ENCODE data around the gene CEP295NL.
A peak's percentile ranks its signal among the peaks of the same experiment; 100 is the strongest.

The CEP295NL gene

DNA sequence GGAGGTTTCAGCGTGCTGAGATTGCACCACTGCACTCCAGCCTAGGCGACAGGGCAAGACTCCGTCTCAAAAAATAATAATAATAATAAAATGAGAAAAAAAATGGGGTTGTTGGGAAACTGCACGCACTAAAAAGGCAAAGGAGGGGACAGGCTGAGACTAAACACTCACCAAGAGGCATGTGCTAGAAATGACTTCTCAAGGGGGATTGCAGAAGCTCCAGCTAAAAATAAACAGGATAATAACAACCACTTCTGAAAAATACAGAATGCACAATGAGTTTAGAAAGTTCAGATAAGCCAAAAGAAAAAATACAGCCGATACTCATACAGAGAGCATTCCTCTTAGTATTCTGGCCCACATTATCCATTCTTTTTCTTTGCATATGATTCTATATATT, 37.3 kb upstream of the CEP295NL start:
- H3K27me3 ChIP-seq (ENCODE audit: insufficient read depth, low read length), result no peaks in the 10 kb centered on the region
- no peaks in the 10 kb centered on the region for H3K36me3 ChIP-seq (ENCODE audit: insufficient read depth, low read length)
- 80% methylated on average over 3 of the region's 5 CpGs for WGBS
- no peaks in the 10 kb centered on the region for H3K9me3 ChIP-seq (ENCODE audit: insufficient read depth, low read depth, low read length)
- no peak overlapping the region for H3K4me3 ChIP-seq (ENCODE audit: low read length)
- H3K9ac ChIP-seq (ENCODE audit: low read depth, low read length), result no peak overlapping the region
- H3K27ac ChIP-seq (ENCODE audit: low read depth, low read length), result no peak overlapping the region
- H3K4me1 ChIP-seq (ENCODE audit: insufficient read depth, low read length), result no peaks in the 10 kb centered on the region

DNA sequence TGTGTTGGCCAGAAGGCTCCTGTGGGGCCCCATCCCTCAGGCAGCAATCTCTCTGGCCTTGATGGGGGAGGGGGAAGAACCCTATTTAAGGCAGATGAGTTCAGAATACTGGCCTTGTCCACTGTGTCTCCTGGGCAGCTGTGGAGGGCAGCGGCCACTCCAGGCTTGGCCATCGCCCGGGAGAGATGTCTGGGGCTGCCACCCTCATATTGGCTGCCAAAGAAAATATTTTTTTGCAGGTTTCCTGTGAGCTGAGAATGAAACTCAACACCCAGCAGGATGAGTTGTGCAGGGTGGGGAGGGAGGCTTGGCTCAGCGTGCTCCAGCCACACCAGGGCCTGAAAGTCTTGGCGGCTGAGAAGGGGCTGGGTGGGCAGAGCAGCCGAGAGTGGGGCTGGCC, 36.6 kb upstream of the CEP295NL start:
- H3K9me3 ChIP-seq (ENCODE audit: insufficient read depth, low read depth, low read length), result no peaks in the 10 kb centered on the region
- 92% methylated on average over 6 of the region's 6 CpGs for WGBS
- H3K27ac ChIP-seq (ENCODE audit: low read depth, low read length), result no peak overlapping the region

DNA sequence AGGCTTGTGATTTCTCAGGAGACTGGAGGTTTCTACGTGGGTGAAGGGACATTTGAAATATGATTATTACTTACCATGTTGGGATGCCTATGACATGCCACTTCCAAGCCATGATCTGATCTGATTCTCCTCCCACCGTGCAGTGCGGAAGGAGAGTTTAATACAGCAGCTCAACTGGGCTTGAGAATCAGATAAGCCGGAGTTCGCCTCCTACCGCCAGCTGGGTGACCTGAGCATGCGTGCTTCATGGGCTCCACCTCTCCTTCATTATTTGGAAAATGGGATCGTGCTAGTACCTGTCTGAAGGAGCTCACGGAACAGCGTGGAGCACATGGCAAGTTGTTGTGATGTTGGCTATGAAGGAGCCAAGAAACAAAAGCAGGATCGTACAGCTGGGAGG, 34.6 kb upstream of the CEP295NL start:
- 85% methylated on average over 11 of the region's 11 CpGs for WGBS
- Histone ChIP-seq H3K27me3 (ENCODE audit: insufficient read depth, low read length) (no peaks in the 10 kb centered on the region), H3K4me3 (ENCODE audit: low read length) (no peak overlapping the region), H3K9ac (ENCODE audit: low read depth, low read length) (no peak overlapping the region), H3K9me3 (ENCODE audit: insufficient read depth, low read depth, low read length) (no peaks in the 10 kb centered on the region), H3K27ac (ENCODE audit: low read depth, low read length) (no peak overlapping the region), H3K4me1 (ENCODE audit: insufficient read depth, low read length) (peaks cover 12% of the 10 kb centered on the region; the same call in 1 of the 2 replicates), H3K36me3 (ENCODE audit: insufficient read depth, low read length) (no peaks in the 10 kb centered on the region)

More for the DNA sequence above, 36.6 kb upstream of the CEP295NL start:
- no peaks in the 10 kb centered on the region for H3K27me3 ChIP-seq (ENCODE audit: insufficient read depth, low read length)
- H3K36me3 ChIP-seq (ENCODE audit: insufficient read depth, low read length), result no peaks in the 10 kb centered on the region
- H3K9ac ChIP-seq (ENCODE audit: low read depth, low read length), result no peak overlapping the region
- peaks cover under 1% of the 10 kb centered on the region; the same call in 1 of the 2 replicates for H3K4me1 ChIP-seq (ENCODE audit: insufficient read depth, low read length)
- no peak overlapping the region for H3K4me3 ChIP-seq (ENCODE audit: low read length)

DNA sequence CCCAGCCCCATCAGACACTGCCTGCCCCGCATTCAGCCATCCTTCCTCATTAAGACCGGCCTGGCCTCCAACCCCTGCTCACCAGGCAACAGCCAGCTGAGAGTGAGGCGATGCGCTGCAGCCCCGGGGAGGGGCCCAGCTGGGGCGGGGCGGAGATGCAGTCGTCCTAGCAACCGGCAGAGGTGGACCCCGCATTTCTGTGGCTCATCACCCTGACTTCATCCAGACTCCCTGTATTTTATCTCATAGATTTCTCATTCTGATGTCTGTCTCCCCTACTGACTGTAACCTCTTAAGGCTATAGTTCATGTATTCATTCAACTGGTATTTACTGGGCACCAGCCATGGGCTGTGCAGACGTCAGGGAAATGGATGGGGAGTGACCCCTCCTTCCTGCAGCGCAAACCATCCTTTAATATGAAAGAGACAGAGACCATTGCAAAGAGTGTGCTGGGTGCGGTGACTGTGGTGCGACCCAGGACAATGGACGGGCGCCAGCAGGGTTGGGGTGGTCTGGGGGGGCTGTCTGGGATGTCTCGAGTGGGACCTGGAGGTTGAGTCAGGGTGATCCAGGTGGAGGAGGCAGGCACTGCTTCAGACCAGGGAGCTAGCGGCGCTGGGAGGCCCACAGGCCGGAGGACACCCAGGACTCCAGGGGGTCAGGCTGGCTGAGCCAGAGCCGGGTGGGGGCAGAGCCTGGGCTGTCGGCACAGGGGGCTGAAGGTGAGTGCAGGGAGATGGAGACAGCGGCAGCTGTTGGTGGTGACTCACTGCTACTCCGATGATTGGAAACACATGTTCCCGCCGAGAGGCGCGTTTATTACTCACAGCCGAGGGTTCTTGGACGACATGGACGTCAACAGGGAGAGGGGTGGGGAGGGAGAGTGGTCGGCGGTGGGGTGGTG, 32.7 kb upstream of the CEP295NL start:
- H3K27ac ChIP-seq (ENCODE audit: low read depth, low read length), result no peak overlapping the region
- no peaks in the 10 kb centered on the region for H3K36me3 ChIP-seq (ENCODE audit: insufficient read depth, low read length)
- 89% methylated on average over 33 of the region's 33 CpGs for WGBS
- no peak overlapping the region for H3K4me3 ChIP-seq (ENCODE audit: low read length)
- H3K9ac ChIP-seq (ENCODE audit: low read depth, low read length), result no peak overlapping the region
- no peaks in the 10 kb centered on the region for H3K27me3 ChIP-seq (ENCODE audit: insufficient read depth, low read length)
- peaks cover 12% of the 10 kb centered on the region; the same call in 1 of the 2 replicates for H3K4me1 ChIP-seq (ENCODE audit: insufficient read depth, low read length)
- no peaks in the 10 kb centered on the region for H3K9me3 ChIP-seq (ENCODE audit: insufficient read depth, low read depth, low read length)

DNA sequence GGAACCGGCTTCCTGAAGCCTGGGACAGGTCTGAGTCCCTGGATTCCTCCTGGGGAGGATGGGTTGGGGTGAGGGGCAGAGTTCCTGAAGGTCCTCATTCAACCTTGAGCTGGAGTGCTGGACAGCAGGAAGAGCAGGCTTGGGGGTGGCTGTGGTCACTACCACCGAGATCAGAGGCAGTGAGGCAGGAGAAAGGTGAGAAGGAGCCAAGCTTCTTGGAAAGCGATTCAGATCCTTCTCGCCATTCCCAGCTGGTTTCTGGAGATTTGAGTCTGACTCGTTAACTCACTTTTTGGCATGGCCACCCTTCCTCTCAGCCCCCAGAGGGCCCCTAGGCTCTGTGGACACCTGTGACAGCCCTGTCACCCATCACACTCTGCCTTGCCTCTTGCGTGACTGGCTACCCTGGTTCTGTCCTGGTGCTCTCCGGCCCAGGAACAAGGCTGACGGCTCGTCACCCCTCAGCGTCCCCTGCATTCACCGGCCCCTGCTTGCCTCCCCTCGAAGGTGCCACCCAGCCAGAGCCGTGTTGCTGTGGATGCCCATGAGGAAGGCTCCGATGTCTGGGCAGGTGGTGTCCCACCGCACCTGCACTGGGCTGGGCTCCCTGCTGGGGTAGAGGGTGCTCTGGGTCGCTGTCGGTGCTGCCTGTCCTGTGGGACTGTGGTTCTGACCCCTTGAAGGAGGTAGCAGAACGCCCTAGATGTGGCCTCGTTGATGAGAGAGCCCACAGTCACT, 31.8 kb upstream of the CEP295NL start:
- Histone ChIP-seq H3K36me3 (ENCODE audit: insufficient read depth, low read length) (no peaks in the 10 kb centered on the region), H3K27me3 (ENCODE audit: insufficient read depth, low read length) (no peaks in the 10 kb centered on the region), H3K9me3 (ENCODE audit: insufficient read depth, low read depth, low read length) (no peaks in the 10 kb centered on the region), H3K27ac (ENCODE audit: low read depth, low read length) (no peak overlapping the region), H3K9ac (ENCODE audit: low read depth, low read length) (no peak overlapping the region), H3K4me1 (ENCODE audit: insufficient read depth, low read length) (peaks cover 12% of the 10 kb centered on the region; the same call in 1 of the 2 replicates), H3K4me3 (ENCODE audit: low read length) (no peak overlapping the region)
- 84% methylated on average over 19 of the region's 19 CpGs for WGBS

DNA sequence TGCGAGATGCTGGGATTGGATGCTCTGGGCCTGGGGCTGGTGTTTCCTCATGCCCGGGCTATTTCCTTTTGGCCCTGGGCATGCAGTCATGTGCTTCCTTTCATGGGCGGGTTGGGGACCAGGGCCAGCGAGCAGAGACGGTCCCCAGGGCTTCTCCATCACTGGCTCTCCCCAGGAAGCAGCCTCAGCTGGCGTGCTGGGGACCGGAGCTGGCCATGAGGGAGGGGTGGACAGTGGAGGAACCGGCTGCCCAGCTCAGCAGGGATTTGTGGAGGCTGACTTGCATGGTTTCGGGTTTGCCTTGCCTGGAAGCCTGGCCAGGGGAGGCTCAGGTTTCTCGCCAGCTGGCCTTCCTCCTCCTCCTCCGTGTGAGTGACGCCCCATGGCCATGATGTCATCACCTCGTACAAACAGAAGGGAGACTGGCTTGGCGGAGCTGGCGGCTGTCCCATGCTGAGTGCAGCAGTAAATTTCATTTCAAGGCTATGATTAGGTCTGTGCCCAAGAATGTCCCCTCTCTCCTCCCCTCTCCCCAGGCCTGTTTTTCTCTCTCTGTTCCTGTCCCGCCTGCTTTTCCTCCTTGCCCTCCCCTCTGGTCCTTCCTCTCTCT, 31.1 kb upstream of the CEP295NL start:
- 49% methylated on average over 16 of the region's 16 CpGs for WGBS
- Histone ChIP-seq H3K36me3 (ENCODE audit: insufficient read depth, low read length) (no peaks in the 10 kb centered on the region), H3K9me3 (ENCODE audit: insufficient read depth, low read depth, low read length) (no peaks in the 10 kb centered on the region), H3K27me3 (ENCODE audit: insufficient read depth, low read length) (no peaks in the 10 kb centered on the region), H3K9ac (ENCODE audit: low read depth, low read length) (no peak overlapping the region), H3K27ac (ENCODE audit: low read depth, low read length) (no peak overlapping the region), H3K4me1 (ENCODE audit: insufficient read depth, low read length) (peaks cover 12% of the 10 kb centered on the region; the same call in 1 of the 2 replicates), H3K4me3 (ENCODE audit: low read length) (no peak overlapping the region)

DNA sequence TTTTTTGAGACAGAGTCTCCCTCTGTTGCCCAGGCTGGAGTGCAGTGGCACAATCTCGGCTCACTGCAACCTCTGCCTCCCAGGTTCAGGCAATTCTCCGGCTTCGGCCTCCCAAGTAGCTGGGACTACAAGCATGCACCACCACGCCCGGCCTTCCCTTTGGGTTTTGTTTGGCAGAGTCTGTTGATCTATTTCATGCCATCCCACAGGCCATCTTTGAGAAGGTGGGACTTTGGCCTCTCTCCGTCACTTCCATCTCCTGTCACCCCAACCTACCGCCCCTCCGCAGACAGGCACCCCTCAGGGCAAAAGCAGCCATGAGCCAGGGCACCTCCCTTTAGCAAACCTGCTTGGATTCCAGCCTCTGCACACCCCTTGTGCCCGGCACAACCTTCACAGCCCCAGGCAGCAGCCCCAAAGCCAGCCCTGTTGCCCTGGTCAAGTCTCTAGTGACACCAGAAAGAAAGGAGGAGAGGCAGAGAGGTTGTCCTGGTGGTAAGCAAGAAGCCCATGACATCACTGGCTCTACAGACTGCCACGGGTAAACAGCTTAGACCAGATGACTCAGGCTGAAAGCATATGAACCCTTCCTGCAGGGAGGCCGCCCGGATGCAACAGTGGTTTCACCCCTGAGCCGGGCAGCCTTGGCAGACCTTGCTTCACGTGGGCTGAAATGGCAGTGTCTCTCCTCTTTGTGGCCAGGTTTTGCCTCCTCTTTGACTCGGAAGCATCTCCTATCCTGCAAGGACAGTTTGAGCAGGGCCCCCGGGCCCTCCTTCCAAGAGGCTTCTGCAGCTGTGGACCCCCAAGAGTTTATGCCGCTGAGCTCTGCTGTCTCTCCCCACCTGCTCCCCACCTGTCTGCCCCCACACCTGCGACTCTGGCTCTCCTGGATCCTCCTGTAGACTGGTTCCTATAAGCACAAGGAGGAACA, 30.3 kb upstream of the CEP295NL start:
- H3K4me1 ChIP-seq (ENCODE audit: insufficient read depth, low read length), result peaks cover 12% of the 10 kb centered on the region; the same call in 1 of the 2 replicates
- H3K4me3 ChIP-seq (ENCODE audit: low read length), result no peak overlapping the region
- no peak overlapping the region for H3K27ac ChIP-seq (ENCODE audit: low read depth, low read length)
- H3K9me3 ChIP-seq (ENCODE audit: insufficient read depth, low read depth, low read length), result no peaks in the 10 kb centered on the region
- H3K36me3 ChIP-seq (ENCODE audit: insufficient read depth, low read length), result no peaks in the 10 kb centered on the region
- 85% methylated on average over 18 of the region's 18 CpGs for WGBS
- no peaks in the 10 kb centered on the region for H3K27me3 ChIP-seq (ENCODE audit: insufficient read depth, low read length)
- H3K9ac ChIP-seq (ENCODE audit: low read depth, low read length), result no peak overlapping the region

DNA sequence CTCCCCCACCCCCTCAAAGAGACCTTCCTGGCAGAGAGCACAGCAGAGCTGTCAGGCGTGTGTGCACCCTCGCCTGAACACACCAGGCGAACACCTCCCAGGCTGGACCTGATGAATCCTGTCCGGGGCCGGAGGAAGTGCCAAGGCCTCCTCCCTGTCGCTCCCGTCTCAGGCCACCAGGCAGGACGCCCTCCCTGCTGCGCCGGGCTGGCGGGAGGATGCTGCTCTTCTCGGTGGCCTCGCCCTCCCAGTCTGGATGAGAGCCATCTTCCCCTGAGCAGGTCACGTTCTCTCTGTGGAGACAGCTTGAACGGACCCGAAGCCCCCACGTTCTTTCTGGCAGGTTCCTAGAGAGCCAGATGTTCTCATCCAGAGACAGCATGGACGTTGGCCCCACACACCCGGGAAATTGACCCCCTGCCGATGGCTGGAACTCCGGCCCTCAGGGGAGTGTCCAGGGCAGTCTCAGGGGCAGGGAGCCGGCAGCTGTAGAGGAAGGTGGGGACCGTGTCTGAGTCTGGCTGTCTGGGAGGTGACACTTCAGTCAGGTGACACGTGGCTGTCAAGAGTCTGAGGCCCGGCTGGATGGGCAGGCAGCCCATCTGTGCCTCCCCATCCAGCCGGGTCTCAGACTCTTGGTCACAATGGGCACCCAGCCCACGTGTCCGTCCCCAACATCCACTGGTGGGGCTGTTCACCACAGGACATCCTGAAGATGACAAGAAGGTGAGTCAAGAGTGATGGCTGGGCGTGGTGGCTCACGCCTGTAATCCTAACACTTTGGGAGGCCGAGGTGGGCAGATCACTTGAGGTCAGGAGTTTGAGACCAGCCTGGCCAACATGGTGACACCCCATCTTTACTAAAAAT, 27.1 kb upstream of the CEP295NL start:
- Histone ChIP-seq H3K27ac (ENCODE audit: low read depth, low read length) (no peak overlapping the region), H3K9ac (ENCODE audit: low read depth, low read length) (no peak overlapping the region), H3K27me3 (ENCODE audit: insufficient read depth, low read length) (no peaks in the 10 kb centered on the region), H3K36me3 (ENCODE audit: insufficient read depth, low read length) (no peaks in the 10 kb centered on the region), H3K9me3 (ENCODE audit: insufficient read depth, low read depth, low read length) (no peaks in the 10 kb centered on the region), H3K4me1 (ENCODE audit: insufficient read depth, low read length) (peaks cover 12% of the 10 kb centered on the region; the same call in 1 of the 2 replicates), H3K4me3 (ENCODE audit: low read length) (no peak overlapping the region)
- WGBS, result 87% methylated on average over 31 of the region's 31 CpGs

DNA sequence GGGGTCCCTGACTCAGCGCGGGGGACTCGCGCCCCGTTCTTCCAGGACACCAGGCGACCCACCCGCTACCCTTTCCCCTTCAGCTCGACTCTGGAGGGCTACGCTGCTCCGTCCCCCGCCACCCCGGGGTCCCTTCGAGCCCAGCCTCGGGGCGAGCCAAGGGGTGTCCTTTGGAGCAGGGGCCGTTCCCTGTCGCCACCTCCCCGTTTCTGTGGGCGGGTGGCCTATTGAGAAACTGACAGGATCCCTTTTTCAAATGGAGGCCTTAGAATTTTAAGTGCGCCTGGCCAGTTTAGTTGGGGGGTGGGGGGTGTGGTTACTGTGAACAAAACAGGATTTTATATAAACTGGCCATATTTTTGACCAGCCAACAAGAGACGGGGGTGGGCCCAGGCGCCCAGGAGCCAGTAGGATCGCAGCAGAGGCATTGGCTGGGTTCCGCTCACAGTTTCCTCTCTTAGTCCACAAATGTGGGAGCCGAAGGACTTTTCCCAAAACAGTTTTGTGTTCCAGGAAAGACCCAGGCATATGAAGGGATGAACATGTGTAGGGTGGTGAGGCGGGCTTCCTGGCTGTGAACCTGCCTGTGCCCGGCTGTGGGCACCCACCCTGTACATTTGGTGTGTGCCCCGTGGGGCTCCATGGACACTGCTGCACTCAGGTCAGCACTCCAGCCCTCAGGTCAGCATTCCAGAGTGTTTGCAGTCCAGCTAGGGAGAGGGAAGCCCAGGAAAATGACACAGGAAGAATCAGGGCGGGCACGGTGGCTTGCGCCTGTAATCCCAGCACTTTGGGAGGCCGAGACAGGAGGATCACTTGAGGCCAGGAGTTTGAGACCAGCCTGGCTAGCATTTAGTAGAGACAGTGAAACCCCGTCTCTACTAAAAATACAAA, 22.9 kb upstream of the CEP295NL start:
- WGBS, result 34% methylated on average over 33 of the region's 33 CpGs
- Histone ChIP-seq H3K4me3 (ENCODE audit: low read length) (peak overlapping the region; percentile 62), H3K9me3 (ENCODE audit: insufficient read depth, low read depth, low read length) (no peaks in the 10 kb centered on the region), H3K4me1 (ENCODE audit: insufficient read depth, low read length) (peaks cover 3% of the 10 kb centered on the region; the same call in 1 of the 2 replicates), H3K27ac (ENCODE audit: low read depth, low read length) (no peak overlapping the region), H3K27me3 (ENCODE audit: insufficient read depth, low read length) (no peaks in the 10 kb centered on the region; the same call in 1 of the 2 replicates), H3K36me3 (ENCODE audit: insufficient read depth, low read length) (no peaks in the 10 kb centered on the region), H3K9ac (ENCODE audit: low read depth, low read length) (peak overlapping the region; percentile 62)

All from HUES64 (cell line).